Neural cell (in vitro differentiated cells): ENCODE results near the gene UNCX. TPM values are rescaled to one million over a fixed set of nuclear protein-coding genes. Genes with fewer than 3 reads are reported as not detected.
"Not testable (repeated sequence)": the region's sequence is repeated elsewhere in the genome, so short reads cannot be mapped to it uniquely, and the experiment has no call there.

Experiments
- H2AFZ ChIP-seq: fragments of 200-600, 300-800 bp; sonication (generic), shearing (Covaris generic); 2 replicates; pipeline ENCODE4 v1.6.0; 2014; ENCODE audit warnings: low read depth, mild to moderate bottlenecking, antibody characterized with exemption, low read length, moderate library complexity
- H3F3A ChIP-seq: fragments of 200-600 bp; shearing (Covaris generic); 2 replicates; pipeline ENCODE4 v1.6.1; 2016; ENCODE audit warnings: mild to moderate bottlenecking, moderate library complexity, mixed read lengths, antibody characterized with exemption, low read length; ENCODE audit not compliant: insufficient read depth, poor library complexity, severe bottlenecking
- H3K27ac ChIP-seq: fragments of 200-600, 300-800 bp; sonication (generic), shearing (Covaris generic); 2 replicates; pipeline ENCODE4 v1.5.1; 2014; ENCODE audit warnings: mild to moderate bottlenecking, low read length, moderate library complexity
- H3K27me3 ChIP-seq: fragments of 300-800, 200-600 bp; sonication (generic), shearing (Covaris generic); 2 replicates; pipeline ENCODE4 v1.6.0; 2014; ENCODE audit warnings: mild to moderate bottlenecking, low read depth, low read length, moderate library complexity; ENCODE audit not compliant: insufficient read depth
- H3K36me3 ChIP-seq: fragments of 300-800, 200-600 bp; sonication (generic), shearing (Covaris generic); 2 replicates; pipeline ENCODE4 v1.5.1; 2014; ENCODE audit warnings: mild to moderate bottlenecking, antibody characterized with exemption, low read length, moderate library complexity; ENCODE audit not compliant: insufficient read depth
- H3K4me2 ChIP-seq: fragments of 300-800, 200-600 bp; sonication (generic), shearing (Covaris generic); 2 replicates; pipeline ENCODE4 v1.6.0; 2014; ENCODE audit warnings: mild to moderate bottlenecking, low read length
- H3K4me3 ChIP-seq: fragments of 300-800, 200-600 bp; sonication (generic), shearing (Covaris generic); 2 replicates; pipeline ENCODE4 v1.5.1; 2014; ENCODE audit warnings: mild to moderate bottlenecking, low read length, moderate library complexity
- H3K79me2 ChIP-seq: fragments of 200-600 bp; shearing (Covaris generic); replicated peaks from 2 replicates; pipeline ENCODE4 v1.6.0; 2014; ENCODE audit warnings: mild to moderate bottlenecking, low read length, moderate library complexity; ENCODE audit not compliant: insufficient read depth
- H3K9ac ChIP-seq: fragments of 300-800, 200-600 bp; sonication (generic), shearing (Covaris generic); 2 replicates; pipeline ENCODE4 v1.6.1; 2016; ENCODE audit warnings: mild to moderate bottlenecking, low read length, mixed read lengths
- H3K9me2 ChIP-seq: fragments of 200-600 bp; shearing (Covaris generic); 2 replicates; pipeline ENCODE4 v1.6.1; 2016; ENCODE audit warnings: mild to moderate bottlenecking, low read length, mixed read lengths; ENCODE audit not compliant: insufficient read depth
- H3K9me3 ChIP-seq: fragments of 200-600, 300-800 bp; sonication (generic), shearing (Covaris generic); 2 replicates; pipeline ENCODE4 v1.6.1; 2016; ENCODE audit warnings: mild to moderate bottlenecking, mixed run types, low read length, moderate library complexity, mixed read lengths
- H4K20me1 ChIP-seq: fragments of 200-600 bp; shearing (Covaris generic); 2 replicates; pipeline ENCODE4 v1.6.1; 2016; ENCODE audit warnings: mild to moderate bottlenecking, mixed run types; ENCODE audit not compliant: insufficient read depth
- CTCF ChIP-seq: fragments of 450-650 bp; IDR thresholded peaks from 2 replicates; pipeline ENCODE4 v1.5.1; 2014; ENCODE audit warnings: antibody characterized with exemption, mild to moderate bottlenecking, moderate library complexity; ENCODE audit not compliant: poor library complexity, severe bottlenecking
- EP300 ChIP-seq: fragments of 450-650 bp; conservative IDR thresholded peaks from 2 replicates; pipeline ENCODE4 v1.6.1; 2014; ENCODE audit warnings: antibody characterized with exemption, mild to moderate bottlenecking, moderate library complexity; ENCODE audit not compliant: poor library complexity, severe bottlenecking
- EZH2 ChIP-seq: fragments of 200-600, 300-800 bp; shearing (Covaris generic), sonication (generic); IDR thresholded peaks from 2 replicates; pipeline ENCODE4 v1.6.1; 2014; ENCODE audit warnings: antibody characterized with exemption, low read length, borderline replicate concordance, mild to moderate bottlenecking; ENCODE audit not compliant: insufficient read depth, poor library complexity, severe bottlenecking
- MXI1 ChIP-seq: fragments of 450-650 bp; conservative IDR thresholded peaks from 2 replicates; pipeline ENCODE4 v1.6.1; 2014; ENCODE audit warnings: antibody characterized with exemption, mild to moderate bottlenecking; ENCODE audit not compliant: poor library complexity, severe bottlenecking
- POLR2AphosphoS5 ChIP-seq: IDR thresholded peaks from 2 replicates; pipeline ENCODE4 v1.6.1; 2012
- RAD21 ChIP-seq: fragments of 450-650 bp; conservative IDR thresholded peaks from 2 replicates; pipeline ENCODE4 v1.6.1; 2014; ENCODE audit warnings: antibody characterized with exemption, mild to moderate bottlenecking, moderate library complexity
- REST ChIP-seq: IDR thresholded peaks from 2 replicates; pipeline ENCODE4 v1.6.1; 2012; ENCODE audit warnings: borderline replicate concordance
- SMC3 ChIP-seq: fragments of 450-650 bp; conservative IDR thresholded peaks from 2 replicates; pipeline ENCODE4 v1.6.1; 2014; ENCODE audit warnings: antibody characterized with exemption, mild to moderate bottlenecking, moderate library complexity; ENCODE audit not compliant: poor library complexity
- TAF1 ChIP-seq: IDR thresholded peaks from 2 replicates; pipeline ENCODE4 v1.6.1; 2012; ENCODE audit warnings: low read depth
- polyA plus RNA-seq: library from polyadenylated mRNA; depleted of rRNA; stranded (reverse); fragments of >200 nt; gene quantifications from 2 replicates; pipeline ENCODE4 v1.2.3, GENCODE V29; 2014

Gene UNCX
- polyA plus RNA-seq, 1 donor from 2014 or later, result 1.6 TPM

- peaks cover 4% of the 10 kb centered on the region for H3K27me3 ChIP-seq
- no peak overlapping the region for H3K27ac ChIP-seq
- no peak overlapping the region for H3K9ac ChIP-seq
- no peaks in the 10 kb centered on the region for H3K36me3 ChIP-seq
- no peaks in the 10 kb centered on the region for H4K20me1 ChIP-seq
- no peaks in the 10 kb centered on the region for H3K79me2 ChIP-seq
- H2AFZ ChIP-seq, result no peak overlapping the region
- no peaks in the 10 kb centered on the region for H3K9me2 ChIP-seq
- H3K4me2 ChIP-seq, result no peak overlapping the region
- H3F3A ChIP-seq, result no peaks in the 10 kb centered on the region
- no peaks in the 10 kb centered on the region for H3K9me3 ChIP-seq
- H3K4me3 ChIP-seq, result no peak overlapping the region
- TF ChIP-seq TAF1 (no peak), EP300 (no peak), MXI1 (no peak), POLR2AphosphoS5 (no peak), EZH2 (no peak), REST (no peak), CTCF (no peak), RAD21 (no peak), SMC3 (no peak)
Measured at GRCh38 chr7:1271046-1271445, 38.4 kb downstream of the UNCX start.

- no peaks in the 10 kb centered on the region for H3K9me3 ChIP-seq
- H3K79me2 ChIP-seq, result no peaks in the 10 kb centered on the region
- TF ChIP-seq MXI1, result no peak
- no peak for TF ChIP-seq POLR2AphosphoS5
- TF ChIP-seq SMC3, result no peak
- TF ChIP-seq TAF1, result no peak
- TF ChIP-seq EP300, result no peak
- TF ChIP-seq EZH2, result no peak
- TF ChIP-seq RAD21, result no peak
- no peak for TF ChIP-seq CTCF
- no peak for TF ChIP-seq REST
- H2AFZ ChIP-seq, result no peak overlapping the region
- H3K4me2 ChIP-seq, result no peak overlapping the region
- H3K27me3 ChIP-seq, result no peaks in the 10 kb centered on the region
- no peaks in the 10 kb centered on the region for H3K9me2 ChIP-seq
- H3K9ac ChIP-seq, result no peak overlapping the region
- H3F3A ChIP-seq, result no peaks in the 10 kb centered on the region
- H4K20me1 ChIP-seq, result no peaks in the 10 kb centered on the region
- H3K27ac ChIP-seq, result no peak overlapping the region
- no peaks in the 10 kb centered on the region for H3K36me3 ChIP-seq
- H3K4me3 ChIP-seq, result no peak overlapping the region
Measured at GRCh38 chr7:1271656-1272055, 39.0 kb downstream of the UNCX start.

GRCh38 chr7:1272136-1272535 lies 39.5 kb downstream of the UNCX start:
- not testable (repeated sequence) for H3K27me3 ChIP-seq, H3K9me3 ChIP-seq, H4K20me1 ChIP-seq

More at GRCh38 chr7:1272136-1272535, 39.5 kb downstream of the UNCX start:
- H3F3A ChIP-seq, H3K79me2 ChIP-seq, H3K27ac ChIP-seq, H3K4me3 ChIP-seq, H2AFZ ChIP-seq, H3K9me2 ChIP-seq, H3K36me3 ChIP-seq, H3K9ac ChIP-seq, H3K4me2 ChIP-seq: not testable (repeated sequence)
